Activated CD8-positive, alpha-beta memory T cell treated with anti-CD3 and anti-CD28 coated beads, Interleukin-2, amount 50 U/mL, for 1 hour (primary cell): ENCODE measurements around the gene TSEN2.
A peak's percentile ranks its signal among the peaks of the same experiment; 100 is the strongest.
"Not testable (repeated sequence)": the region's sequence is repeated elsewhere in the genome, so short reads cannot be mapped to it uniquely, and the experiment has no call there.

Experiments
- DNase-seq: peaks from one replicate; pipeline ENCODE4 v3.0.0-alpha.2; 2020; ENCODE audit errors: extremely low read depth

The TSEN2 gene

GRCh38 chr3:12484198-12484982, at the start of gene TSEN2:
TSEN2 (plus strand) TSS chr3:12484480; CDS start chr3:12489801, 5,321 bp downstream.
- peak; percentile 88 for DNase-seq

- DNase-seq = no peak
Observed at GRCh38 chr3:12436514-12437220, 47.6 kb upstream of the TSEN2 start.

GRCh38 chr3:12437221-12437605, 47.1 kb upstream of the TSEN2 start:
- no peak for DNase-seq

GRCh38 chr3:12437861-12438260, 46.4 kb upstream of the TSEN2 start:
- DNase-seq = no peak

GRCh38 chr3:12438318-12438717, 46.0 kb upstream of the TSEN2 start:
- no peak for DNase-seq

- DNase-seq = no peak
Observed at GRCh38 chr3:12439161-12439940, 44.9 kb upstream of the TSEN2 start.

GRCh38 chr3:12440927-12441714, 43.2 kb upstream of the TSEN2 start:
- DNase-seq = no peak

- no peak for DNase-seq
Observed at GRCh38 chr3:12442654-12443501, 41.4 kb upstream of the TSEN2 start.

GRCh38 chr3:12443781-12444522, 40.3 kb upstream of the TSEN2 start:
- no peak for DNase-seq

- no peak for DNase-seq
Observed at GRCh38 chr3:12444582-12445471, 39.5 kb upstream of the TSEN2 start.

- no peak for DNase-seq
Observed at GRCh38 chr3:12445523-12446240, 38.6 kb upstream of the TSEN2 start.

- no peak for DNase-seq
Observed at GRCh38 chr3:12446298-12446697, 38.0 kb upstream of the TSEN2 start.

GRCh38 chr3:12447075-12447474, 37.2 kb upstream of the TSEN2 start:
- no peak for DNase-seq

GRCh38 chr3:12448404-12449202, 35.7 kb upstream of the TSEN2 start:
- DNase-seq = not testable (repeated sequence)

GRCh38 chr3:12449889-12450682, 34.2 kb upstream of the TSEN2 start:
- DNase-seq = no peak

- no peak for DNase-seq
Observed at GRCh38 chr3:12451481-12451880, 32.8 kb upstream of the TSEN2 start.

GRCh38 chr3:12451960-12452359, 32.3 kb upstream of the TSEN2 start:
- no peak for DNase-seq
